ENCODE results near the gene SLC12A9. TPM values are rescaled to one million over a fixed set of nuclear protein-coding genes. Genes with fewer than 3 reads are reported as not detected.
"Not testable (repeated sequence)": the region's sequence is repeated elsewhere in the genome, so short reads cannot be mapped to it uniquely, and the experiment has no call there.

Gene SLC12A9, protein sequence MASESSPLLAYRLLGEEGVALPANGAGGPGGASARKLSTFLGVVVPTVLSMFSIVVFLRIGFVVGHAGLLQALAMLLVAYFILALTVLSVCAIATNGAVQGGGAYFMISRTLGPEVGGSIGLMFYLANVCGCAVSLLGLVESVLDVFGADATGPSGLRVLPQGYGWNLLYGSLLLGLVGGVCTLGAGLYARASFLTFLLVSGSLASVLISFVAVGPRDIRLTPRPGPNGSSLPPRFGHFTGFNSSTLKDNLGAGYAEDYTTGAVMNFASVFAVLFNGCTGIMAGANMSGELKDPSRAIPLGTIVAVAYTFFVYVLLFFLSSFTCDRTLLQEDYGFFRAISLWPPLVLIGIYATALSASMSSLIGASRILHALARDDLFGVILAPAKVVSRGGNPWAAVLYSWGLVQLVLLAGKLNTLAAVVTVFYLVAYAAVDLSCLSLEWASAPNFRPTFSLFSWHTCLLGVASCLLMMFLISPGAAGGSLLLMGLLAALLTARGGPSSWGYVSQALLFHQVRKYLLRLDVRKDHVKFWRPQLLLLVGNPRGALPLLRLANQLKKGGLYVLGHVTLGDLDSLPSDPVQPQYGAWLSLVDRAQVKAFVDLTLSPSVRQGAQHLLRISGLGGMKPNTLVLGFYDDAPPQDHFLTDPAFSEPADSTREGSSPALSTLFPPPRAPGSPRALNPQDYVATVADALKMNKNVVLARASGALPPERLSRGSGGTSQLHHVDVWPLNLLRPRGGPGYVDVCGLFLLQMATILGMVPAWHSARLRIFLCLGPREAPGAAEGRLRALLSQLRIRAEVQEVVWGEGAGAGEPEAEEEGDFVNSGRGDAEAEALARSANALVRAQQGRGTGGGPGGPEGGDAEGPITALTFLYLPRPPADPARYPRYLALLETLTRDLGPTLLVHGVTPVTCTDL
- 10 to 100 TPM; 22.9 to 31.7 (median 29.6) TPM for total RNA-seq

DNA sequence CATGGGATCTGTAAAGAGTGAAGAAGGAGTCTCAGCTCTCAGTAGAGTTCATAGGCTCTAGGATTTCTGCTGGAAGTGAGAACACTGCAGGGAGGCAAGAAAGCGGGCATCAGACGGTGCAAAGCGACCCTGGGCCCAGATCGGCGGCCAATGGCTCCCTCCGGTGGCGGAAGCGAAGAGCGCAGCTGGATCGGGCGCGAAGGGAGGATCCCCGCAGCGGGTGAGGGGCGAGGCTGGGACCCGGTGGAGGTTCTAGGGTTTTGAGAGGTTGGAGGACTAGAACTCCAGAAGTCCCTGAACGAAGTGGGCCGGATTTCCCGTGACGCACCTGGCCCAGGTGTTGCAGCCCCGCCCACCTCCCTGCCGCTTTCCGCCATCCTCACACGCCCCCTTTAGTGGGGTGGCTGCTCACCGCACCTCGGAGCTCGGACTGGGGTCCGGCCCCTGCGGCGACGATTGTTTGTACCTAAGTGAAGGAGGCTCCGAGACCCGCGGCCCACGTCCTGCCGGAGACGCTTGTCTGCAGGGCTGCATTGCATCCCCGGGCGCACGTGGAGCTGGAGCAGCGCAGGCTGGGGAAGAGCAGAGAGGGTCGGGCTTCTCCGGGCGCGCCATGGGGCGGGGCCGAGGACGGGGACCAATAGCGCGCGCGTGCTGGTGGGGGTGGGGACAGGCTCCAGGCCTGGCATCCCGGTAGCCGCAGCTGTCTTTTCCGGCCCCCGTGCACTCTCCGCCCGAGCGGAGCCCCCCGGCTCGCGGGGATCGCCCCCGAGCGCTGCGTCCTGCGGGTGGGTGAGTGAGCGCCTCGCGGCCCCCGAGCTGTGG is at the start of gene SLC12A9:
Gene SLC12A9, plus strand, starts transcription at position 666 of the 825 bp plus-strand sequence. CDS start 1,485 bp downstream, outside the sequence.
- Mint-ChIP-seq H3K4me3 (peak within 1 kb of the TSS; percentile 81), H3K36me3 (ENCODE audit: insufficient read depth) (peaks cover 6% of the 10 kb centered on the region), H3K9me3 (no peaks in the 10 kb centered on the region), H3K4me1 (ENCODE audit: low read depth) (peaks cover 12% of the 10 kb centered on the region), H3K27me3 (ENCODE audit: low read depth) (no peaks in the 10 kb centered on the region)
- DNase-seq (peak; percentile 82), ATAC-seq (peak; percentile 98 to 99)

DNA sequence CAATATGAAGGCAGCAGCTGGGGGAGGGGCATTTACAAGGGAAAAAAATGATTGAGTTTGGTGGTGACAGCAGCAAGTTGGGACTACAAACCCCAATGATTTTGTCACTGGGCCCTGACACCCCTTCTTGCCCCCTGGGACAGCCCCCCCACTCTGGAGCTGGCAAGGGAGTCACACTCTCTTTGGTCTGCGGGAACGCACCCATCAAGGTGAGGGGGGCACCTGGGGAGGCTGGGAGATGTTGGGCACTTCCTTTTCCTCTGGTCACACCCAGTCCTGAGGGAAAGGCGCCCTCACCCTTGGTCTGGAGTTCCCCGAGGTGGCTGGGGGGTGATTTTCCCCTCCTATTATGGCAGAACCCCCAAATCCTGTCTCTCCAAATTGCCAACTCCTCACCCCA is 49.6 kb upstream of the SLC12A9 start:
- ATAC-seq, result no peak
- Mint-ChIP-seq H3K36me3 (ENCODE audit: insufficient read depth) (no peaks in the 10 kb centered on the region), H3K4me3 (no peak overlapping the region), H3K9me3 (no peaks in the 10 kb centered on the region), H3K27me3 (ENCODE audit: low read depth) (peaks cover 10% of the 10 kb centered on the region), H3K4me1 (ENCODE audit: low read depth) (no peaks in the 10 kb centered on the region)
- no peak for DNase-seq

DNA sequence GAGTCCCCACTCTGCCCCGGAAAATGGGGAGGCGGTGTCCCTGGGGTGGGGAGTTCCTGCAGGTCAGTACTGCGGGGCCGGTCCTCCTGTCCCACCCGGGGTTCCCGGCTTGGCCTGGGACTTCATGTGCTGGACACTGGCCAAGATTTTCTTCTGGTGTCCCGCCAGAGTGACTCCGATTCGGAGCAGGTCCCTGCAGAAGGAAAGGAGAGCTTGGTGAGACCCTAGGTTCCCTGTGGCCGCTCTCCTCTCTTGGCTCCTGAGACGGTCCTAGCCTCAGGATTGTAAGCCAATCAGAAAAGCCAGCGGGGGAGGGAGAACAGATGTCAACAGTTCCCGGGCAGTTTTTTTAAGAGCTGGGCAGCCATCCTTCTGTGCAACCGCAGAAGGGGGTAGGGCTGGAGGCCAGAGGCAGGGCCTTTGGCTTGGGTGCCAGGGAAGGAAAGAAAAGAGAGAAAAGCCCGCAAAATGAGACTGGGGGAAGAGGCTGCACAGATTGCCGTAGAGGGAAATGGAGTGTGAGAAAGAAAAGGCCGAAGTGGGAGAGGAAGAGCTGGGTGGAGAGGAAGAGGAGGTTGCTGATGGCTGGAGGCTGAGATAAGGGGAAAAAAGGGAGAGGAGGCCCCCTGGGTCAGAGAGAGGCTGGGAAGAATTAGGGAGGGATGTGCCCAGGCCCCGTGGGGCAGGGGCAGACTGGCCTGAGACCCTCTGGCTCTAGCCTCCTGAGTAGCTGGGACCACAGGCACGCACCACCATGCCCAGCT is 48.9 kb upstream of the SLC12A9 start:
- DNase-seq (no peak), ATAC-seq (peak in 1 of 2 donors; percentile 82)
- H3K36me3 Mint-ChIP-seq (ENCODE audit: insufficient read depth), result no peaks in the 10 kb centered on the region
- H3K4me1 Mint-ChIP-seq (ENCODE audit: low read depth), result no peaks in the 10 kb centered on the region
- no peak overlapping the region for H3K4me3 Mint-ChIP-seq
- H3K9me3 Mint-ChIP-seq, result no peaks in the 10 kb centered on the region
- peaks cover 7% of the 10 kb centered on the region for H3K27me3 Mint-ChIP-seq (ENCODE audit: low read depth)

DNA sequence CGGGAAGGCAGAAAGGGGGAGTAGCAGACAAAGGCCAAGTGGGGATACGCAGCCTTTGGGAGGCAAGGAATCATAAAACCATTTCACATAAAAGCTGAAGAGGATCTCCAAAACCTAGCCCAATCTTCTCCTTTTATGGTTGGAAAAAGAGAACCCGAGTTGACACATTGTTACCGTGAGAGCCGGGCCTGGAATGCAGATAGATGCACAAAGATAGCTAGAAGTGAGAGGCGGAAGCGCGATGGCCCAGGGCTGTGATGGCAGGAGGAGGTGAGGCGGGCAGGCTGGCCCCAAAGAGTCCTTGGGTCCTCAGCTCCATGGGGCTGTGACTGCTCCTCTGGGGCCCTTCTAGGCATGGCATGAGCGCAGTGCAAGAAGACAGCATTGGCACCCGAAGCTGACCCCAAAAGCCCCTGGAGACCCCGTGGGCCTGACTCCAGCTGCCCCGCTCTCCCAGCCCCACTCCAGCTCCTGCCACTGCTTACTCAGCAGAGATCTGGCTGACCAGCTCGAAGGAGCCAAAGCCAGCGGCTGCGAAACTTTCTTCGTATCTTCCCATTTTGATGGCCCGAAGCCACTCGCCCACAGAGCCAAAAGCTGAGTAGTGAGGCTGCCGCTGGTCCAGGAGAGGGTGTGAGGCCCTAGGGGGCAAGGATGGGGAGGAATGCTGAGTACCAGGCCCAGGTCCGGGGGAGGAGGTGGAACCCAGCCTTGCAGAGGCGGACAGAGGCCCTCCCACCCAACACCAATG is 47.7 kb upstream of the SLC12A9 start:
- no peak for ATAC-seq
- no peaks in the 10 kb centered on the region for H3K4me1 Mint-ChIP-seq (ENCODE audit: low read depth)
- no peak overlapping the region for H3K4me3 Mint-ChIP-seq
- H3K27me3 Mint-ChIP-seq (ENCODE audit: low read depth), result peaks cover 5% of the 10 kb centered on the region
- no peaks in the 10 kb centered on the region for H3K9me3 Mint-ChIP-seq
- H3K36me3 Mint-ChIP-seq (ENCODE audit: insufficient read depth), result no peaks in the 10 kb centered on the region
- no peak for DNase-seq

DNA sequence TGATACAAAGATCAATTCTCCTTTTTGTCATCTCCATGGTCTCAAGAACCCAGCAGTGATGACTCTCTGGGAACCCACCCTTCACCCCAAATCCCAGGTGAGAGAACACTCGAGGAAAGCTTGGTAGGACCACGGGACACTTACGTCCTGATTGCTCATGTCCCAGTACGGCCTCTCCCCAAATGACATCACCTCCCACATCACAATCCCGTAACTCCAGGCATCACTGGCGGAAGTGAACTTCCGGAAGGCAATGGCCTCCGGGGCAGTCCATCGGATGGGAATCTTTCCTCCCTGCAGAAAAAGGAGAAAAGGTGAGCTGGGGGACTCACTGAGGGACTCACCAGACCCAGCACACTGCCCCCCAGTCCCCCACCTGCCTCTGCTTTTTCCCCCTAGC is 46.2 kb upstream of the SLC12A9 start:
- ATAC-seq (no peak), DNase-seq (no peak)
- Mint-ChIP-seq H3K36me3 (ENCODE audit: insufficient read depth) (no peaks in the 10 kb centered on the region), H3K27me3 (ENCODE audit: low read depth) (peaks cover 1% of the 10 kb centered on the region), H3K4me3 (no peak overlapping the region), H3K4me1 (ENCODE audit: low read depth) (no peaks in the 10 kb centered on the region), H3K9me3 (no peaks in the 10 kb centered on the region)

DNA sequence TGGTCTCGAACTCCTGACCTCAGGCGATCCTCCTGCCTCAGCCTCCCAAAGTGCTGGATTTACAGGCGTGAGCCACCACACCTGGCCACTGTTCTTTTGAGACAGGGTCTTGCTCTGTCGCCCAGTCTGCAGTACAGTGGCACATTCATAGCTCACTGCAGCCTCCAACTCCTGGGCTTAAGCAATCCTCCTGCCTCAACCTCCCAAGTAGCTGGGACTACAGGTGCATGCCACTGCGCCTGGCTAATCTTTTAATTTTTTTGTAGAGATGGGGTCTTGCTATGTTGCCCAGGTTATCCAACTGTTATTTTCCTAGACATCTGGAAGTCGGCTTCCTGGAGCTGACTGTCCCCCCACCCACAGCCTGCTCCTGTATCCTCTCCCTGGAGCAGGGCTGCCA is 45.6 kb upstream of the SLC12A9 start:
- not testable (repeated sequence) for H3K36me3 Mint-ChIP-seq (ENCODE audit: insufficient read depth); H3K4me1 Mint-ChIP-seq (ENCODE audit: low read depth); DNase-seq; ATAC-seq; H3K4me3 Mint-ChIP-seq; H3K27me3 Mint-ChIP-seq (ENCODE audit: low read depth); H3K9me3 Mint-ChIP-seq

DNA sequence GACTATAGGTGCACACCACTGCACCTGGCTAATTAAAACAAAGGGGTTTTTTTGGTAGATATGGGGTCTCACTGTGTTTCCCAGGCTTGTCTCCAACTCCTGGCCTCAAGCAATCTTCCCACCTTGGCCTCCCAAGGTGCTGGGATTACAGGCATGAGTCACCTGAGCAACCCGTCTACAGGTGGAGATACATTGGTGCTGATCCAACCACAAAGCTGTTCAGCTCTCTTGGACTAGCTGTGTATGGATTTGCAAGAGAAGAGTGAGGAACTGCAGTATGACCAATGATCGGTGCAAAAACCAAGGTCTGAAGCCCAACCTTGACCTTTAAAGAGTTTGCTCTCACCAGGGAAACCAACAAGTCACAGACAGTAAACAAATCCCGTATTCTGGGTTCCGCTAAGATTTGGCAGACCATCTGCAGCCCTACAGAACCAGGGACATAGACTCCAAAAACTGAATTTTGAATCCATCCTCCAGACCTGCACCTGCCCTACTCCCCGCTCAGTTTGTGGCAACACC is 44.1 kb upstream of the SLC12A9 start:
- H3K27me3 Mint-ChIP-seq (ENCODE audit: low read depth), result no peaks in the 10 kb centered on the region
- no peak overlapping the region for H3K4me3 Mint-ChIP-seq
- ATAC-seq, result no peak
- no peaks in the 10 kb centered on the region for H3K4me1 Mint-ChIP-seq (ENCODE audit: low read depth)
- no peak for DNase-seq
- H3K36me3 Mint-ChIP-seq (ENCODE audit: insufficient read depth), result peaks cover 3% of the 10 kb centered on the region
- H3K9me3 Mint-ChIP-seq, result no peaks in the 10 kb centered on the region

DNA sequence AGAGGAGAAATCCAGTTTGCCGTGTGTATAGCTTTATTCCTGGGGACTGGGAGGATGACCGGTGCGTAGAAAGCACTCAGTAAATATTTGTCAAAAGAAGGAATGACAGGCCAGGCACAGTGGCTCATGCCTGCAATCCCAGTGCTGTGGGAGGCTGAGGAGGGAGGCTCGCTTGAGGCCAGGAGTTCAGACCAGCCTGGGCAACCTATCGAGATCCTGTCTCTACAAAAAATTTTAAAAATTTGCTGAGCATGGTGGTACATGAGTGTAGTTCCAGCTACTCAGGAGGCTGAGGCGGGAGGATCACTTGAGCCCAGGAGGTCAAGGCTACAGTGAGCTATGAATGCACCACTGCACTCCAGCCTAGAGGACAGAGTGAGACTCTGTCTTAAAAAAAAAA is 41.0 kb upstream of the SLC12A9 start:
- H3K36me3 Mint-ChIP-seq (ENCODE audit: insufficient read depth), result peaks cover 3% of the 10 kb centered on the region

DNA sequence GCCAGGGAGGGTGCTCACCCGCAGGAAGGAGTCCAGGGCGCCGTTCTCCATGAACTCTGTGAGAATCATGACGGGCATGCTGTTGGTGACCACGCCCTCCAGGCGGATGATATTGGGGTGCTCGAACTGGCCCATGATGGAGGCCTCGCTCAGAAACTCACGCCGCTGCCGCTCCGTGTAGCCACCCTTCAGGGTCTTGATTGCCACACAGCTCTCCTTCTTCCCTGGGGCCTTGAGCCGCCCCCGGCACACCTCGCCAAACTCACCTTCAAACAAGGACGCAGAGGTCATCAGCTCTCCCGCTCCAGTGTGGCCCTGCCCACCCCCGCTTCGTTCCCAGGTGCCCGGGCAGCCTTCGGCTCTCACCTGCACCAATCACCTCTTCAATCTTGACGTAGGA is 39.8 kb upstream of the SLC12A9 start:
- DNase-seq (no peak), ATAC-seq (no peak)
- H3K27me3 Mint-ChIP-seq (ENCODE audit: low read depth), result peaks cover 1% of the 10 kb centered on the region
- no peaks in the 10 kb centered on the region for H3K9me3 Mint-ChIP-seq
- no peaks in the 10 kb centered on the region for H3K4me1 Mint-ChIP-seq (ENCODE audit: low read depth)
- peaks cover 3% of the 10 kb centered on the region for H3K36me3 Mint-ChIP-seq (ENCODE audit: insufficient read depth)
- H3K4me3 Mint-ChIP-seq, result no peak overlapping the region

More for the DNA sequence above, 41.0 kb upstream of the SLC12A9 start:
- Mint-ChIP-seq H3K27me3 (ENCODE audit: low read depth) (no peaks in the 10 kb centered on the region), H3K9me3 (no peaks in the 10 kb centered on the region), H3K4me3 (no peak overlapping the region), H3K4me1 (ENCODE audit: low read depth) (no peaks in the 10 kb centered on the region)
- DNase-seq, result no peak
- ATAC-seq, result no peak

DNA sequence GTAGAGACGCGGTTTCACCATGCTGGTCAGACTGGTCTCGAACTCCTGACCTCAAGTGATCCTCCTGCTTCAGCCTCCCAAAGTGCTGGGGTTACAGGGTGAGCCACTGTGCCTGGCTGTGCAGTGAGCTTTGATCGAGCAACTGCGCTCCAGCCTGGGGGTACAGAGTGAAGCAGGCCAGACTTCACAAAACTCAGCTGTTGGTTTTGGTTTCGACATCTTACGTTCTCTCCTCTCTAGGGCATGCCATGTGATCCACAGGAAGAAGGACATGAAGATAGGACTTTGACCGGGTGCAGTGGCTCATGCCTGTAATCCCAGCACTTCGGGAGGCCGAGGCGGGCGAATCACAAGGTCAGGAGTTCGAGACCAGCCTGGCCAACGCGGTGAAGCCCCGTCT is 36.0 kb upstream of the SLC12A9 start:
- not testable (repeated sequence) for H3K27me3 Mint-ChIP-seq (ENCODE audit: low read depth); DNase-seq; H3K4me3 Mint-ChIP-seq; H3K4me1 Mint-ChIP-seq (ENCODE audit: low read depth); H3K36me3 Mint-ChIP-seq (ENCODE audit: insufficient read depth); H3K9me3 Mint-ChIP-seq; ATAC-seq

DNA sequence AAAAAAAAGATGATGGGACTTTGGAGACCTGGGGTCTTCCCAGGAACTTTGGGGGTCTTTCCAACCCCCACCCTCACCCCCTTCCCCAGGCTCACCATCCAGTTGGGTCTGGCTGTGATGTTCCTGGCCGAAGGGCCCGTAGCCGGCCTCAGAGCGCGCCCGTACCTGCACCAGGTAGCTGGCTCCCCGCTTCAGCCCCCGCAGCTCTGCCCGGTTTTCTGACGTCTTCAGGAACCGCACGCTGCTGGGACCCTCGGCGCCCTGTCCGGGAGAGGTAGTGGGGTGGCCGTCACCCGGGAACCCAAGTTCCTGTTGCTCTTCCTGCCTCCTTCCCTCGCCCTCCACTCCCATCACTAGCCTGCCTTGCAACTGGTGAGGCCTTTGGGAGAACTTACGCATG is 35.4 kb upstream of the SLC12A9 start:
- H3K4me1 Mint-ChIP-seq (ENCODE audit: low read depth), result no peaks in the 10 kb centered on the region
- ATAC-seq (no peak), DNase-seq (no peak)
- H3K36me3 Mint-ChIP-seq (ENCODE audit: insufficient read depth), result peaks cover 3% of the 10 kb centered on the region
- H3K4me3 Mint-ChIP-seq, result no peak overlapping the region
- H3K27me3 Mint-ChIP-seq (ENCODE audit: low read depth), result peaks cover 1% of the 10 kb centered on the region
- H3K9me3 Mint-ChIP-seq, result no peaks in the 10 kb centered on the region

DNA sequence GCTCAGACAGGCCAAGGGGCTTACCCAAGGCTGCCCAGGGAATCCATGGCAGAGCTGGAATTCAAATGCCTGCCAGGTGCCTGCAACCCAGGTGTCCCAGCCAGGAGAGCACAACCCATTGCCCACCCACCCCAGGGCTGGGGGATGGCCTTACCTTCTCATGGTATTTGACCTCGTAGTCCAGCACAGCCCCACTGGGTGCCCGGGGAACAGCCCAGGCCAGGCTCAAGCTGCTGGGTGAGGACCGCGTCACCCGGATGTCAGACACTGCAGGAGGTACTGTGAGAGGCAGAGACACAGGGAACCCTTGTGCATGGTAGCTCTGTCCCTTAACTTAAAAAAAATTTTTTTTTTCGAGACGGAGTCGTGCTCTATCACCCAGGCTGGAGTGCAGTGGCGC is 34.1 kb upstream of the SLC12A9 start:
- Mint-ChIP-seq H3K36me3 (ENCODE audit: insufficient read depth) (no peaks in the 10 kb centered on the region), H3K9me3 (no peaks in the 10 kb centered on the region), H3K4me1 (ENCODE audit: low read depth) (no peaks in the 10 kb centered on the region), H3K4me3 (no peak overlapping the region), H3K27me3 (ENCODE audit: low read depth) (peaks cover 1% of the 10 kb centered on the region)
- ATAC-seq (no peak), DNase-seq (no peak)

DNA sequence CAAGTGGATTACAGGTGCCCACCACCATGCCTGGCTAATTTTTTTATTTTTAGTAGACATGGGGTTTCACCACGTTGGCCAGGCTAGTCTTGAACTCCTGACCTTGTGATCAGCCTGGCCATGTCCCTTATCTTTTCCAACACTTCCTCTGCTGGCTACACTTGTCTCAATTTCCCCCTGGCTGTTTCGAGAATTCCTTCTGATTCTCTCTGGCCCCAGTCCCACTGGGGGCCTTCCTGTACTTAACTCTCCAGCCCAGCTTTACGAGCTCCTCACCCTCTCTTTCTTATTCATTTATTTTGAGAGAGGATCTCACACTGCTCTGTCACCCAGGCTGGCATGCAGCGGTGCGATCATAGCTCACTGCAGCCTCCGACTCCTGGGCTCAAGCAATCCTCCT is 33.7 kb upstream of the SLC12A9 start:
- no peaks in the 10 kb centered on the region for H3K9me3 Mint-ChIP-seq
- DNase-seq (no peak), ATAC-seq (no peak)
- H3K4me3 Mint-ChIP-seq, result no peak overlapping the region
- no peaks in the 10 kb centered on the region for H3K4me1 Mint-ChIP-seq (ENCODE audit: low read depth)
- H3K27me3 Mint-ChIP-seq (ENCODE audit: low read depth), result peaks cover 4% of the 10 kb centered on the region
- no peaks in the 10 kb centered on the region for H3K36me3 Mint-ChIP-seq (ENCODE audit: insufficient read depth)
